Thymus (tissue), 11 donors: ENCODE measurements around the gene ASF1B. TPM values are rescaled to one million over a fixed set of nuclear protein-coding genes. Genes with fewer than 3 reads are reported as not detected.

Source experiments
- DNase-seq, 9 donors: peaks; one replicate each; pipeline ENCODE4 v3.0.0-alpha.2; 2013; ENCODE audit warnings: low spot score in 9 of 9, low read depth in 6 of 9, missing footprints in 1 of 9
- H3K27ac ChIP-seq, 2 donors: one replicate each; pipeline ENCODE4 v1.5.1; 2013; ENCODE audit warnings: control low read depth in 1 of 2, low read depth in 1 of 2, low read length in 1 of 2, mild to moderate bottlenecking in 1 of 2, moderate library complexity in 1 of 2
- H3K27me3 ChIP-seq, 2 donors: one replicate each; pipeline ENCODE4 v1.5.1; 2013; ENCODE audit warnings: low read length in 1 of 2; ENCODE audit not compliant: control insufficient read depth in 2 of 2, insufficient read depth in 1 of 2
- H3K36me3 ChIP-seq, 2 donors: one replicate each; pipeline ENCODE4 v1.5.1; 2013; ENCODE audit warnings: low read length in 1 of 2, mild to moderate bottlenecking in 1 of 2, moderate library complexity in 1 of 2; ENCODE audit not compliant: control insufficient read depth in 2 of 2, insufficient read depth in 2 of 2
- H3K4me1 ChIP-seq, 2 donors: one replicate each; pipeline ENCODE4 v1.5.1; 2013; ENCODE audit warnings: low read length in 2 of 2; ENCODE audit not compliant: control insufficient read depth in 2 of 2, insufficient read depth in 2 of 2
- H3K4me3 ChIP-seq, 2 donors: one replicate each; pipeline ENCODE4 v1.5.1; 2013; ENCODE audit warnings: low read length in 2 of 2, control low read depth in 1 of 2, mild to moderate bottlenecking in 1 of 2
- H3K9me3 ChIP-seq, 2 donors: one replicate each; pipeline ENCODE4 v1.5.1; 2013; ENCODE audit warnings: low read length in 1 of 2, mild to moderate bottlenecking in 1 of 2; ENCODE audit not compliant: control insufficient read depth in 2 of 2, insufficient read depth in 1 of 2
- WGBS: extraction: QIAGEN DNeasy Blood & Tissue Kit; methylation state at CpG from one replicate; pipeline ENCODE4 v1.1.7; 2013; 5-methylcytosine and 5-hydroxymethylcytosine counted together
- polyA plus RNA-seq: library from polyadenylated mRNA; stranded (reverse); fragments of 200-250 nt; gene quantifications from one replicate; pipeline ENCODE4 v1.2.3, GENCODE V29; 2013
- total RNA-seq: library from RNA; stranded (reverse); fragments of 120-200 nt; gene quantifications from one replicate; pipeline ENCODE4 v1.2.4, GENCODE V29; 2013
- donor health status: healthy.

ASF1B gene
- total and polyA plus RNA-seq, 2 donors, result 2.9 to 36.1 TPM

GRCh38 chr19:14080887-14081796, 55.2 kb downstream of the ASF1B start:
- under 1% methylated on average over 50 of the region's 50 CpGs for WGBS
- H3K27ac ChIP-seq, result peak overlapping the region; percentile 86 to 93
- H3K27me3 ChIP-seq, result no peaks in the 10 kb centered on the region
- peaks cover 7 to 20% of the 10 kb centered on the region in 2 donors for H3K4me1 ChIP-seq
- no peaks in the 10 kb centered on the region for H3K9me3 ChIP-seq
- H3K4me3 ChIP-seq, result peak overlapping the region; percentile 67 to 81
- peaks cover 6 to 18% of the 10 kb centered on the region in 2 donors for H3K36me3 ChIP-seq
- peak; percentile 98 to 100 (median 100) for DNase-seq

- WGBS, result 89% methylated on average over 2 of the region's 2 CpGs
- Histone ChIP-seq H3K4me1 (peaks cover 18 to 37% of the 10 kb centered on the region in 2 donors), H3K36me3 (no peaks in the 10 kb centered on the region), H3K4me3 (no peak overlapping the region), H3K27ac (no peak overlapping the region), H3K9me3 (peaks cover 0 to 5% of the 10 kb centered on the region in 2 donors), H3K27me3 (peaks cover 0 to 17% of the 10 kb centered on the region in 2 donors)
- DNase-seq, result no peak
Measured at GRCh38 chr19:14078411-14078810, 58.0 kb downstream of the ASF1B start.

GRCh38 chr19:14073925-14074838, 62.2 kb downstream of the ASF1B start:
- Histone ChIP-seq H3K4me1 (peaks cover 20 to 33% of the 10 kb centered on the region in 2 donors), H3K4me3 (peak overlapping the region; percentile 50 to 66), H3K27ac (peak overlapping the region; percentile 55 to 67), H3K36me3 (no peaks in the 10 kb centered on the region), H3K27me3 (peaks cover 12 to 47% of the 10 kb centered on the region in 2 donors), H3K9me3 (peaks cover 0 to 20% of the 10 kb centered on the region in 2 donors)
- WGBS, result 1% methylated on average over 44 of the region's 44 CpGs
- peak in 3 of 9 donors; percentile 20 to 50 (median 40) for DNase-seq

- peaks cover 0 to 20% of the 10 kb centered on the region in 2 donors for H3K9me3 ChIP-seq
- peak overlapping the region; percentile 55 to 67 for H3K27ac ChIP-seq
- peaks cover 20 to 33% of the 10 kb centered on the region in 2 donors for H3K4me1 ChIP-seq
- DNase-seq, result peak in 6 of 9 donors; percentile 60 to 87 (median 80)
- peaks cover 12 to 47% of the 10 kb centered on the region in 2 donors for H3K27me3 ChIP-seq
- H3K4me3 ChIP-seq, result peak overlapping the region; percentile 50 to 66
- under 1% methylated on average over 106 of the region's 106 CpGs for WGBS
- H3K36me3 ChIP-seq, result no peaks in the 10 kb centered on the region
Measured at GRCh38 chr19:14073261-14073924, 63.0 kb downstream of the ASF1B start.

GRCh38 chr19:14072535-14073260, 63.7 kb downstream of the ASF1B start, which contains the start of gene MISP3:
MISP3 (plus strand) TSS chr19:14072786; CDS start chr19:14073310, 524 bp downstream.
- Histone ChIP-seq H3K27me3 (peaks cover 12 to 47% of the 10 kb centered on the region in 2 donors), H3K36me3 (no peaks in the 10 kb centered on the region), H3K4me1 (peaks cover 20 to 33% of the 10 kb centered on the region in 2 donors), H3K9me3 (peaks cover 0 to 20% of the 10 kb centered on the region in 2 donors), H3K27ac (peak within 1 kb of the TSS in 1 of 2 donors; percentile 67), H3K4me3 (peak within 1 kb of the TSS; percentile 50 to 66)
- 2% methylated on average over 51 of the region's 51 CpGs for WGBS
- DNase-seq, result no peak

- Histone ChIP-seq H3K9me3 (peaks cover 0 to 20% of the 10 kb centered on the region in 2 donors), H3K27me3 (peaks cover 12 to 47% of the 10 kb centered on the region in 2 donors), H3K4me3 (no peak overlapping the region), H3K27ac (no peak overlapping the region), H3K36me3 (no peaks in the 10 kb centered on the region), H3K4me1 (peaks cover 20 to 33% of the 10 kb centered on the region in 2 donors)
- no peak for DNase-seq
- WGBS, result 98% methylated on average over 43 of the region's 43 CpGs
Measured at GRCh38 chr19:14070268-14071050, 65.9 kb downstream of the ASF1B start.
